WTC11 (cell line): ENCODE results near the gene PRAF2. TPM values are rescaled to one million over a fixed set of nuclear protein-coding genes. Genes with fewer than 3 reads are reported as not detected.

ENCODE experiments used
- ATAC-seq: fragments of 200-7000 bp; cut with Tn5 transposase; 2 replicates; pipeline ENCODE4 v1.10.0; 2021; ENCODE audit warnings: mild to moderate bottlenecking, moderate library complexity
- CTCF ChIA-PET: fragments of 300-600 bp; sonication (Branson Sonifier 250); formaldehyde crosslinking; loops from one replicate; lab custom pipeline; 2021; ENCODE audit warnings: antibody characterized with exemption; lab: Charles Lee
- POLR2A ChIA-PET: fragments of 350-600 bp; sonication (Branson Sonifier 250); formaldehyde crosslinking; loops from one replicate; lab custom pipeline; 2021; ENCODE audit warnings: antibody characterized with exemption; lab: Charles Lee
- DNase-seq: peaks from one replicate; pipeline ENCODE4 v3.0.0; 2021; ENCODE audit warnings: low spot score
- H3K27ac Mint-ChIP-seq: 2 replicates; pipeline ENCODE4 v1.8.0; 2021; ENCODE audit warnings: mixed read lengths
- H3K27me3 Mint-ChIP-seq: 2 replicates; pipeline ENCODE4 v1.8.0; 2021; ENCODE audit warnings: low read depth, mild to moderate bottlenecking, moderate library complexity, mixed read lengths
- H3K36me3 Mint-ChIP-seq: 2 replicates; pipeline ENCODE4 v1.8.0; 2021; ENCODE audit warnings: mixed read lengths
- H3K4me1 Mint-ChIP-seq: 2 replicates; pipeline ENCODE4 v1.8.0; 2022; ENCODE audit warnings: mixed read lengths
- H3K4me3 Mint-ChIP-seq: 2 replicates; pipeline ENCODE4 v1.8.0; 2021; ENCODE audit warnings: mild to moderate bottlenecking, moderate library complexity, mixed read lengths
- H3K9me3 Mint-ChIP-seq: 2 replicates; pipeline ENCODE4 v1.8.0; 2021; ENCODE audit warnings: mixed read lengths
- ESRRA ChIP-seq: sonication (generic); formaldehyde crosslinking; IDR thresholded peaks from 2 replicates; pipeline ENCODE4 v1.8.1; 2022; ENCODE audit warnings: mild to moderate bottlenecking, missing genetic modification reagents, borderline replicate concordance
- ETV6 ChIP-seq: sonication (generic); formaldehyde crosslinking; IDR thresholded peaks from 2 replicates; pipeline ENCODE4 v1.8.1; 2022; ENCODE audit warnings: mild to moderate bottlenecking, missing genetic modification reagents
- FOXP1 ChIP-seq: sonication (generic); formaldehyde crosslinking; IDR thresholded peaks from 2 replicates; pipeline ENCODE4 v1.8.0; 2022; ENCODE audit warnings: missing genetic modification reagents, mild to moderate bottlenecking, moderate library complexity, borderline replicate concordance
- MXD4 ChIP-seq: fragments of 250-450 bp; sonication (Bioruptor Pico); IDR thresholded peaks from 2 replicates; pipeline ENCODE4 v1.8.0; 2021; ENCODE audit warnings: mild to moderate bottlenecking, moderate library complexity, borderline replicate concordance
- RELA ChIP-seq: sonication (generic); formaldehyde crosslinking; IDR thresholded peaks from 2 replicates; pipeline ENCODE4 v1.8.1; 2022; ENCODE audit warnings: missing genetic modification reagents, mild to moderate bottlenecking, borderline replicate concordance
- ZNF423 ChIP-seq: fragments of 250-450 bp; sonication (Bioruptor Pico); IDR thresholded peaks from 2 replicates; pipeline ENCODE4 v2.1.2; 2022; ENCODE audit warnings: mild to moderate bottlenecking, moderate library complexity
- total RNA-seq: library from RNA; stranded (reverse); gene quantifications from 3 replicates; pipeline ENCODE4 v1.2.3, GENCODE V29; 2021
- TF ChIP-seq, protein P1 (sequence below): sonication (generic); formaldehyde crosslinking; IDR thresholded peaks from 2 replicates; pipeline ENCODE4 v1.8.0; 2023; ENCODE audit warnings: missing genetic modification reagents
- TF ChIP-seq, protein P2 (sequence below): sonication (generic); formaldehyde crosslinking; IDR thresholded peaks from 2 replicates; pipeline ENCODE4 v1.8.0; 2022; ENCODE audit warnings: missing genetic modification reagents
- TF ChIP-seq, protein P3 (sequence below): sonication (generic); formaldehyde crosslinking; IDR thresholded peaks from 2 replicates; pipeline ENCODE4 v1.8.1; 2022; ENCODE audit warnings: missing genetic modification reagents, borderline replicate concordance
- TF ChIP-seq, protein P4 (sequence below): fragments of 250-450 bp; sonication (Bioruptor Pico); IDR thresholded peaks from 2 replicates; pipeline ENCODE4 v1.9.0; 2021; ENCODE audit warnings: moderate library complexity, mild to moderate bottlenecking, inconsistent platforms, borderline replicate concordance
- TF ChIP-seq, protein P5 (sequence below): sonication (generic); formaldehyde crosslinking; IDR thresholded peaks from 2 replicates; pipeline ENCODE4 v1.8.1; 2023; ENCODE audit warnings: mild to moderate bottlenecking, missing genetic modification reagents
- TF ChIP-seq, protein P6 (sequence below): fragments of 250-450 bp; sonication (Bioruptor Pico); IDR thresholded peaks from 2 replicates; pipeline ENCODE4 v1.8.0; 2021; ENCODE audit warnings: mild to moderate bottlenecking

PRAF2 gene
- total RNA-seq, 1 experiment from 2014 or later = 14.8 TPM

DNA sequence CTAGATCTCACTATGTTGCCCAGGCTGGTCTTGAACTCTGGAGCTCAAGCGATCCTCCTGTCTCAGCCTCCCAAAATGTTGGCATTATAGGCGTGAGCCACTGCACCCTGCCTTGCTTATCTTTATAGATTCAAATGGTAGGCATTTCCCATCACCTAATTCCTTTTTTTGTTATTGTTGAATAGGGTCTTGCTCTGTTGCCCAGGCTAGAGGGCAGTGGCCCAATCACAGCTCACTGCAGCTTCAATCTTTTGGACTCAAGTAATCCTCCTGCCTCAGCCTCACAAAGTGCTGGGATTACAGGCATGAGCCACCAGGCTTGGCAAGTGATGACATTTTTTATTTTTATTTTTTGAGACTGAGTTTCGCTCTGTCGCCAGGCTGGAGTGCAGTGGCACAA lies 22.6 kb upstream of the PRAF2 start:
- no peak for TF ChIP-seq FOXP1
- no peak for TF ChIP-seq MXD4 (CRISPR knock-in tag)
- TF ChIP-seq ETV6 (CRISPR knock-in tag) = no peak
- no peak for TF ChIP-seq ESRRA (CRISPR knock-in tag)
- TF ChIP-seq, protein P1, sequence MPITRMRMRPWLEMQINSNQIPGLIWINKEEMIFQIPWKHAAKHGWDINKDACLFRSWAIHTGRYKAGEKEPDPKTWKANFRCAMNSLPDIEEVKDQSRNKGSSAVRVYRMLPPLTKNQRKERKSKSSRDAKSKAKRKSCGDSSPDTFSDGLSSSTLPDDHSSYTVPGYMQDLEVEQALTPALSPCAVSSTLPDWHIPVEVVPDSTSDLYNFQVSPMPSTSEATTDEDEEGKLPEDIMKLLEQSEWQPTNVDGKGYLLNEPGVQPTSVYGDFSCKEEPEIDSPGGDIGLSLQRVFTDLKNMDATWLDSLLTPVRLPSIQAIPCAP (CRISPR knock-in tag) = no peak
- TF ChIP-seq, protein P2, sequence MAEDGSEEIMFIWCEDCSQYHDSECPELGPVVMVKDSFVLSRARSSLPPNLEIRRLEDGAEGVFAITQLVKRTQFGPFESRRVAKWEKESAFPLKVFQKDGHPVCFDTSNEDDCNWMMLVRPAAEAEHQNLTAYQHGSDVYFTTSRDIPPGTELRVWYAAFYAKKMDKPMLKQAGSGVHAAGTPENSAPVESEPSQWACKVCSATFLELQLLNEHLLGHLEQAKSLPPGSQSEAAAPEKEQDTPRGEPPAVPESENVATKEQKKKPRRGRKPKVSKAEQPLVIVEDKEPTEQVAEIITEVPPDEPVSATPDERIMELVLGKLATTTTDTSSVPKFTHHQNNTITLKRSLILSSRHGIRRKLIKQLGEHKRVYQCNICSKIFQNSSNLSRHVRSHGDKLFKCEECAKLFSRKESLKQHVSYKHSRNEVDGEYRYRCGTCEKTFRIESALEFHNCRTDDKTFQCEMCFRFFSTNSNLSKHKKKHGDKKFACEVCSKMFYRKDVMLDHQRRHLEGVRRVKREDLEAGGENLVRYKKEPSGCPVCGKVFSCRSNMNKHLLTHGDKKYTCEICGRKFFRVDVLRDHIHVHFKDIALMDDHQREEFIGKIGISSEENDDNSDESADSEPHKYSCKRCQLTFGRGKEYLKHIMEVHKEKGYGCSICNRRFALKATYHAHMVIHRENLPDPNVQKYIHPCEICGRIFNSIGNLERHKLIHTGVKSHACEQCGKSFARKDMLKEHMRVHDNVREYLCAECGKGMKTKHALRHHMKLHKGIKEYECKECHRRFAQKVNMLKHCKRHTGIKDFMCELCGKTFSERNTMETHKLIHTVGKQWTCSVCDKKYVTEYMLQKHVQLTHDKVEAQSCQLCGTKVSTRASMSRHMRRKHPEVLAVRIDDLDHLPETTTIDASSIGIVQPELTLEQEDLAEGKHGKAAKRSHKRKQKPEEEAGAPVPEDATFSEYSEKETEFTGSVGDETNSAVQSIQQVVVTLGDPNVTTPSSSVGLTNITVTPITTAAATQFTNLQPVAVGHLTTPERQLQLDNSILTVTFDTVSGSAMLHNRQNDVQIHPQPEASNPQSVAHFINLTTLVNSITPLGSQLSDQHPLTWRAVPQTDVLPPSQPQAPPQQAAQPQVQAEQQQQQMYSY = no peak
- H3K27ac Mint-ChIP-seq = no peak overlapping the region
- no peak for DNase-seq
- CTCF ChIA-PET = no interaction called here
- no peaks in the 10 kb centered on the region for H3K4me1 Mint-ChIP-seq
- ATAC-seq = no peak
- no peak overlapping the region for H3K4me3 Mint-ChIP-seq
- H3K36me3 Mint-ChIP-seq = no peaks in the 10 kb centered on the region
- no peaks in the 10 kb centered on the region for H3K9me3 Mint-ChIP-seq
- no peaks in the 10 kb centered on the region for H3K27me3 Mint-ChIP-seq
- POLR2A ChIA-PET = interaction anchor here (1.2 kb wide), 1 partner anchor 53 kb away, joined by 4 read pairs; no protein-coding TSS in a partner anchor

DNA sequence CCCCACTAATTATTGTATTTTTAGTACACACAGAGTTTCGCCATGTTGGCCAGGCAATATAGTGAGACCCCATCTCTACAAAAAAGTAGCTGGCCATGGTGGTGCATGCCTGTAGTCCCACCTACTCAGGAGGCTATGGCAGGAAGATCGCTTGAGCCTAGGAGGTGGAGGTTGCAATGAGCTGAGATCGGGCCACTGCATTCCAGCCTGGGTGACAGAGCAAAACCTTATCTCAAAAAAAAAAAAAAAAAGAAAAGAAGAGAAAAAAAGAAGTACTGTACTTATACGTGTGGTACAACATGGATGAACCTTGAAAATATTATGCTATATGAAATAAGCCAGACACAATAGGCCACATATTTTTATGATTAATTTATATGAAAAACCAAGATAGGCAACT lies 15.8 kb upstream of the PRAF2 start:
- H3K4me3 Mint-ChIP-seq = no peak overlapping the region
- ATAC-seq (no peak), DNase-seq (no peak)
- no peak overlapping the region for H3K27ac Mint-ChIP-seq
- CTCF ChIA-PET = interaction anchor here (0.7 to 1.0 kb wide), 3 partner anchors 11 to 103 kb away, joined by 3 to 4 read pairs (median 4); no protein-coding TSS in a partner anchor
- H3K27me3 Mint-ChIP-seq = no peaks in the 10 kb centered on the region
- no peaks in the 10 kb centered on the region for H3K36me3 Mint-ChIP-seq
- POLR2A ChIA-PET = no interaction called here
- TF ChIP-seq, protein P3, sequence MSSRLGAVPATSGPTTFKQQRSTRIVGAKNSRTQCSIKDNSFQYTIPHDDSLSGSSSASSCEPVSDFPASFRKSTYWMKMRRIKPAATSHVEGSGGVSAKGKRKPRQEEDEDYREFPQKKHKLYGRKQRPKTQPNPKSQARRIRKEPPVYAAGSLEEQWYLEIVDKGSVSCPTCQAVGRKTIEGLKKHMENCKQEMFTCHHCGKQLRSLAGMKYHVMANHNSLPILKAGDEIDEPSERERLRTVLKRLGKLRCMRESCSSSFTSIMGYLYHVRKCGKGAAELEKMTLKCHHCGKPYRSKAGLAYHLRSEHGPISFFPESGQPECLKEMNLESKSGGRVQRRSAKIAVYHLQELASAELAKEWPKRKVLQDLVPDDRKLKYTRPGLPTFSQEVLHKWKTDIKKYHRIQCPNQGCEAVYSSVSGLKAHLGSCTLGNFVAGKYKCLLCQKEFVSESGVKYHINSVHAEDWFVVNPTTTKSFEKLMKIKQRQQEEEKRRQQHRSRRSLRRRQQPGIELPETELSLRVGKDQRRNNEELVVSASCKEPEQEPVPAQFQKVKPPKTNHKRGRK (CRISPR knock-in tag) = no peak
- TF ChIP-seq, protein P4, sequence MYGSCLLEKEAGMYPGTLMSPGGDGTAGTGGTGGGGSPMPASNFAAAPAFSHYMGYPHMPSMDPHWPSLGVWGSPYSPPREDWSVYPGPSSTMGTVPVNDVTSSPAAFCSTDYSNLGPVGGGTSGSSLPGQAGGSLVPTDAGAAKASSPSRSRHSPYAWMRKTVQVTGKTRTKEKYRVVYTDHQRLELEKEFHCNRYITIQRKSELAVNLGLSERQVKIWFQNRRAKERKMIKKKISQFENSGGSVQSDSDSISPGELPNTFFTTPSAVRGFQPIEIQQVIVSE = no peak
- TF ChIP-seq, protein P5, sequence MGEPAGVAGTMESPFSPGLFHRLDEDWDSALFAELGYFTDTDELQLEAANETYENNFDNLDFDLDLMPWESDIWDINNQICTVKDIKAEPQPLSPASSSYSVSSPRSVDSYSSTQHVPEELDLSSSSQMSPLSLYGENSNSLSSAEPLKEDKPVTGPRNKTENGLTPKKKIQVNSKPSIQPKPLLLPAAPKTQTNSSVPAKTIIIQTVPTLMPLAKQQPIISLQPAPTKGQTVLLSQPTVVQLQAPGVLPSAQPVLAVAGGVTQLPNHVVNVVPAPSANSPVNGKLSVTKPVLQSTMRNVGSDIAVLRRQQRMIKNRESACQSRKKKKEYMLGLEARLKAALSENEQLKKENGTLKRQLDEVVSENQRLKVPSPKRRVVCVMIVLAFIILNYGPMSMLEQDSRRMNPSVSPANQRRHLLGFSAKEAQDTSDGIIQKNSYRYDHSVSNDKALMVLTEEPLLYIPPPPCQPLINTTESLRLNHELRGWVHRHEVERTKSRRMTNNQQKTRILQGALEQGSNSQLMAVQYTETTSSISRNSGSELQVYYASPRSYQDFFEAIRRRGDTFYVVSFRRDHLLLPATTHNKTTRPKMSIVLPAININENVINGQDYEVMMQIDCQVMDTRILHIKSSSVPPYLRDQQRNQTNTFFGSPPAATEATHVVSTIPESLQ (CRISPR knock-in tag) = no peak
- TF ChIP-seq ZNF423 (CRISPR knock-in tag) (no peak), RELA (CRISPR knock-in tag) (no peak)
- TF ChIP-seq, protein P6, sequence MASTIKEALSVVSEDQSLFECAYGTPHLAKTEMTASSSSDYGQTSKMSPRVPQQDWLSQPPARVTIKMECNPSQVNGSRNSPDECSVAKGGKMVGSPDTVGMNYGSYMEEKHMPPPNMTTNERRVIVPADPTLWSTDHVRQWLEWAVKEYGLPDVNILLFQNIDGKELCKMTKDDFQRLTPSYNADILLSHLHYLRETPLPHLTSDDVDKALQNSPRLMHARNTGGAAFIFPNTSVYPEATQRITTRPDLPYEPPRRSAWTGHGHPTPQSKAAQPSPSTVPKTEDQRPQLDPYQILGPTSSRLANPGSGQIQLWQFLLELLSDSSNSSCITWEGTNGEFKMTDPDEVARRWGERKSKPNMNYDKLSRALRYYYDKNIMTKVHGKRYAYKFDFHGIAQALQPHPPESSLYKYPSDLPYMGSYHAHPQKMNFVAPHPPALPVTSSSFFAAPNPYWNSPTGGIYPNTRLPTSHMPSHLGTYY (CRISPR knock-in tag) = no peak
- H3K4me1 Mint-ChIP-seq = no peaks in the 10 kb centered on the region
- no peaks in the 10 kb centered on the region for H3K9me3 Mint-ChIP-seq
